ENCODE data around the gene CCNI2.

Gene CCNI2

DNA sequence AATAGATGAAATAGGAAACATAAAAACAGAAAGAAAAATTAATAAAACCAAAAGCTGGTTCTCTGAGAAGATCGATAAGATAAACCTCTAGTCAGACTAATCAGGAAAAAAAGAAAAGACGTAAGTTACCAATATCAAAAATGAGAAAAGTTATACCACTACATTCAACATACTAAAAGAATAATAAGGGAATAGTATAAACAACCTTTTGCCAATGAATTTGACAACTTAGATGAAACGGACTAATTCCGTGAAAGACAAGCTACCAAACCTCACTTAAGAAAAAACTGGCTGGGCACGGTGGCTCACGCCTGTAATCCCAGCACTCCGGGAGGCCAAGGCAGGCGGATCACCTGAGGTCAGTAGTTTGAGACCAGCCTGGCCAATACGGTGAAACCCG is 17.3 kb upstream of the CCNI2 start:
- no peaks in the 10 kb centered on the region for H3K27me3 ChIP-seq (ENCODE audit: insufficient read depth, low read length)
- H3K4me3 ChIP-seq (ENCODE audit: low read depth, low read length, poor library complexity, severe bottlenecking) = no peak overlapping the region
- H3K9me2 ChIP-seq (ENCODE audit: low read depth, low read length) = no peaks in the 10 kb centered on the region
- no peaks in the 10 kb centered on the region for H3K9me3 ChIP-seq (ENCODE audit: low read length)
- no peaks in the 10 kb centered on the region for H3K79me2 ChIP-seq (ENCODE audit: insufficient read depth, low read length)
- TF ChIP-seq EZH2 (IDR thresholded peaks at IDR 0.05; ENCODE audit: borderline replicate concordance, low read length) (no peak), CTCF (IDR thresholded peaks at IDR 0.05; ENCODE audit: low read length) (no peak)
- no peaks in the 10 kb centered on the region for H3F3A ChIP-seq (ENCODE audit: insufficient read depth, low read length)
- no peak overlapping the region for H3K27ac ChIP-seq (ENCODE audit: low read depth, low read length, poor library complexity, severe bottlenecking)
- no peak overlapping the region for H3K9ac ChIP-seq (ENCODE audit: low read length)
- H3K4me1 ChIP-seq (ENCODE audit: insufficient read depth, low read length, severe bottlenecking) = no peaks in the 10 kb centered on the region
- H4K20me1 ChIP-seq (ENCODE audit: insufficient read depth, low read length) = no peaks in the 10 kb centered on the region
- H3K36me3 ChIP-seq (ENCODE audit: insufficient read depth, low read length) = no peaks in the 10 kb centered on the region; the same call in 1 of the 2 replicates
- no peak overlapping the region for H2AFZ ChIP-seq (ENCODE audit: low read length)
- H3K4me2 ChIP-seq (ENCODE audit: low read length) = no peak overlapping the region

- Histone ChIP-seq H3K79me2 (ENCODE audit: insufficient read depth, low read length) (no peaks in the 10 kb centered on the region), H3K4me2 (ENCODE audit: low read length) (no peak overlapping the region), H4K20me1 (ENCODE audit: insufficient read depth, low read length) (no peaks in the 10 kb centered on the region)
Observed at GRCh38 chr5:132733499-132734148, 13.6 kb upstream of the CCNI2 start.

GRCh38 chr5:132734687-132735086 is 12.5 kb upstream of the CCNI2 start:
- Histone ChIP-seq H3K4me3 (ENCODE audit: low read depth, low read length, poor library complexity, severe bottlenecking) (no peak overlapping the region), H3K4me2 (ENCODE audit: low read length) (no peak overlapping the region), H4K20me1 (ENCODE audit: insufficient read depth, low read length) (no peaks in the 10 kb centered on the region), H3K79me2 (ENCODE audit: insufficient read depth, low read length) (no peaks in the 10 kb centered on the region), H3K9me3 (ENCODE audit: low read length) (no peaks in the 10 kb centered on the region), H3K27ac (ENCODE audit: low read depth, low read length, poor library complexity, severe bottlenecking) (no peak overlapping the region), H3K4me1 (ENCODE audit: insufficient read depth, low read length, severe bottlenecking) (peaks cover 21% of the 10 kb centered on the region), H3K9me2 (ENCODE audit: low read depth, low read length) (no peaks in the 10 kb centered on the region), H3K27me3 (ENCODE audit: insufficient read depth, low read length) (no peaks in the 10 kb centered on the region), H2AFZ (ENCODE audit: low read length) (no peak overlapping the region), H3F3A (ENCODE audit: insufficient read depth, low read length) (no peaks in the 10 kb centered on the region), H3K36me3 (ENCODE audit: insufficient read depth, low read length) (no peaks in the 10 kb centered on the region; the same call in 1 of the 2 replicates), H3K9ac (ENCODE audit: low read length) (no peak overlapping the region)
- no peak for TF ChIP-seq CTCF (IDR thresholded peaks at IDR 0.05; ENCODE audit: low read length)
- TF ChIP-seq EZH2 (IDR thresholded peaks at IDR 0.05; ENCODE audit: borderline replicate concordance, low read length) = no peak

More at GRCh38 chr5:132733499-132734148, 13.6 kb upstream of the CCNI2 start:
- Histone ChIP-seq H2AFZ (ENCODE audit: low read length) (no peak overlapping the region), H3K36me3 (ENCODE audit: insufficient read depth, low read length) (no peaks in the 10 kb centered on the region; the same call in 1 of the 2 replicates), H3K9me2 (ENCODE audit: low read depth, low read length) (no peaks in the 10 kb centered on the region), H3K9ac (ENCODE audit: low read length) (no peak overlapping the region), H3K4me1 (ENCODE audit: insufficient read depth, low read length, severe bottlenecking) (peaks cover 21% of the 10 kb centered on the region), H3K27me3 (ENCODE audit: insufficient read depth, low read length) (no peaks in the 10 kb centered on the region), H3F3A (ENCODE audit: insufficient read depth, low read length) (no peaks in the 10 kb centered on the region), H3K4me3 (ENCODE audit: low read depth, low read length, poor library complexity, severe bottlenecking) (no peak overlapping the region), H3K27ac (ENCODE audit: low read depth, low read length, poor library complexity, severe bottlenecking) (no peak overlapping the region), H3K9me3 (ENCODE audit: low read length) (no peaks in the 10 kb centered on the region)
- no peak for TF ChIP-seq CTCF (IDR thresholded peaks at IDR 0.05; ENCODE audit: low read length)
- TF ChIP-seq EZH2 (IDR thresholded peaks at IDR 0.05; ENCODE audit: borderline replicate concordance, low read length) = no peak

All from OCI-LY1 (cell line).